ENCODE results near the gene C17orf67.

C17orf67 gene

DNA sequence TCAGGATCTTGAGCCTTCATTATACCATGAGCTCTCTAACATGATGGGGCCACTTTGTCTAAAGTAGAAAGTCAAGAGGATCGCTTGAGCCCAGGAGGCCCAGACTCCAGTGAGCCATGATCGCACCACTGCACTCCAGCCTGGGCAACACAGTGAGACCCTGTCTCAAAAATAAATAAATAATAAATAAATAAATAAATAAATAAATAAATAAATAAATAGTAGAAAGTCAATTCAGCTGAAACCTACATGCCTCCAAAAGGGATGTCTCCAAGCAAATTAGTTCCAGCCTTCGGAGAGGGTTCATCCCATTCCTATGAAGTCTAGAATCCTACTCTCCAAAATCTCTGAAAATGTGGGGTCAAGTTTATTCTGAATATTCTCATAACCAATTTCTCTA, 26.0 kb downstream of the C17orf67 start:
- DNase-seq, result no peak

DNA sequence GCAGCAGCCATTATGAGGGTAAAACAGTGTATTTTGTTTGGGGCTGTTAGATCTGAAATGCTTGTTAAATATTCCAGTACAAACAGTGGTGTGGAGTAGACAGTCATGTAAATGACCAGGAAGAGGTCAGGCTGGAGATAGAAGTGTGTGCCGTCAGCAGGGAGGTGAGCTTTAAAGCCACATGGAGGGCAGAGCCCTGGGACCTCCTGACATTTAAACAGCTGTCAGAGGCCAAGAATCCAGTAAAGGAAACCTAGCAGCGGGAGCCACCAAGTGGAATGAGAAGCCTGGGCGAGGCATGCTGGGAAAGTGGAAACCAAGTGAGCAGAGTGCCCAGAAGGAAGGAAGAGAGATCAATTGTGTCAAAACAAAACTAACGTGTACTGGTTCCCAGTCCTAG, 26.8 kb downstream of the C17orf67 start:
- no peak for DNase-seq

DNA sequence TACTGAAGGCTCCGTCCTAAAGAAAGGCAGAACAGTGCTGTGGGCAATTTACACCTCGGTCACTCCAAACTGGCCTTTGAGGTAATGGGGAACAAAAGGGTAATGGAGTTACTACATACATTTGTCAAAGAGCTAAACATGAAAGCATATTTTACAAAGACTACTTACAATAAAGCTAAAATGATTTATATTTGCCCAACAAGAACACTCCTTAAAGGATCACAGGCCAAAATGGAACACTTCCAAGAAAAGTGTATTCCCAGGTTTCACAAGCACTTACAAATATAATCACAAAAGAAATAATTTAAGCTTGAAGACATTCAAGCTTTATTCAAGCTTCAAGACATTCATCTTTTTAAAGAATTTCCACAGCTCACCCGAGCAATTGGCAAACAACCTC, 29.3 kb downstream of the C17orf67 start:
- DNase-seq, result no peak

DNA sequence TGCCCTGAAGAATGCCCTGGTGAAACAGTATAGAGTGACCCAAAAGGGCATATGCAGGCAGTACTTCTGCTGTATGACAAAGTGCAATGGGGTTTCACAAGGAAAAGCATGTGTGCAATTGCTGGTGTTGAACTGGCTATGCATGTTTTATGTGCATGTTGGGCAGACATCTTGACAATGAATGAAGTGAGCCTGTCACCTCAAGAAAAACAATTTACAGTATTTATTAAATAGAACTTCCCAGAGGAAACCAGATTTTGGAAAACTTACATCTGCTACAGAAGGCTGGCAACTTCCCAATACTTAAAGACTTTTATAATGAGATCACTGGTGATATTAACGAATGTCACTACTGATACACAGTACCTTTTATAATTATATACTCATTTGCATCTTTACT, 30.6 kb downstream of the C17orf67 start:
- DNase-seq, result no peak

DNA sequence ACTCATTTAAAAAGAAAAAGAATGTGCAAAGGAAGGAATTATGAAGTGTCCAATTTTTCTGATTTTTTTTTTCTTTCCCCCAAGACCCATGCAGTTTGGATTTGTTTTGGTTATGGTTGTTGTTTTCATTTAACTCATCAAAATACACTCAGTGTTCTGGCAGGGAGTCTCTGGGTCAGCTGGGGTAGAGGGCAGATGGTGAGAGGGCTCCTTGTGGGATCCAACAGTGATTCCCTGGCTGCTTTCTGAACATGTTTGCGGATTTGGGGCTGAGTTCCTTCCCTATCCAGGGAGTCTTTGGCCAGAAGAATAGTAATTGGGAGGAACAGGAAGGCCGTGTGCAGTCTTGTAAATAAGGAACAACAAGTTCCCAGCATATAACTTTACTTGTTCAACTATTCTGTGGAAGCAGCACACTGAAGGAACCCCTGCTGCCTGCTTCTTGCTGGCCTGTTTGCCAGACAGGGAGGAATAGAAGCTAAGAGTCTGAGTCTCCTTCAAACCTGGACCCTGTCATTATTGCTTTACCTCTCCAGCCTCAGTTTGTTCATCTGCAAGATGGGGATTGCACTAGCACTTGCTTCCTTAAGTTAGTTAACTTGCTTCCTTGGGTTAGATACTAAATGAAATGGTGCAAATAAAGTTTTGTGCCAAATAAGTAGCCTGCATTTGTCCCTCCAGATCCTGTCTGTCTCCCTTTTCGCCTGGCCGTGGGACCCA, 32.1 kb downstream of the C17orf67 start:
- DNase-seq, result no peak

DNA sequence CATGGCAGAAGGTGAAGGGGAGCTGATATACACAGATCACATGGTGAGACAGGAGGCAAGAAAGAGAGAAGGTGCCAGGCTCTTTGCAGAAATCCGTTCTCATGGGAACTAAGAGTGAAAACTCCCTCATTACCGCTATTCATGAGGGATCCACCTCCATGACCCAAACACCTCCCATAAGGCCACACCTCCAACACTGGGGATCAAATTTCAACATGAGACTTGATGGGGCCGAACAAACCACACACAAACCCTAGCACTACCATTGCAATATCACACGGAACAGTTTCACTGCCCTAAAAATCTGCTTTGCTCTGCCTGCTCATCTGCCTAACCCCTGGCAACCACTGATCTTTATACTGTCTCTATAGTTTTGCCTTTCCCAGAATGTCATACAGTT, 34.8 kb downstream of the C17orf67 start:
- peak; percentile 14 for DNase-seq

DNA sequence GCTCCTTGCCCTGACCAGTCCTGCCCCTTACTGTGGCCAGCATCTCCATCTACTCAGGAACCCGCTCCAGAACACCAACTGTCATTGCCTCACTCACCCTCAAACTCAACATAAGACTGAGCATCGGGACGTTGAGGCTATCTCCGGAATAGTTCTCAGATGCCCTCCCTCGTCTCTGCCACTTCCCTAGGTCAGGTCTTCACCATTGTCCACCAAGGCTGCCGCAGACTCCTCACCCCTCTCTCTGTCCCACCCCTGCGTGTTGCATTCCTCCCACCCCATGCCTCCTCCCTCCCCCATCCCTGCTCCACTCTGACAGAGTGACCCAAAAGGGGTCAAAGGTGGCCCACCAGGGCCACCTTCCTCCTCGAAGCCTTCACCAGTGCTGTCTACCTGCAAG, 37.2 kb downstream of the C17orf67 start:
- no peak for DNase-seq

DNA sequence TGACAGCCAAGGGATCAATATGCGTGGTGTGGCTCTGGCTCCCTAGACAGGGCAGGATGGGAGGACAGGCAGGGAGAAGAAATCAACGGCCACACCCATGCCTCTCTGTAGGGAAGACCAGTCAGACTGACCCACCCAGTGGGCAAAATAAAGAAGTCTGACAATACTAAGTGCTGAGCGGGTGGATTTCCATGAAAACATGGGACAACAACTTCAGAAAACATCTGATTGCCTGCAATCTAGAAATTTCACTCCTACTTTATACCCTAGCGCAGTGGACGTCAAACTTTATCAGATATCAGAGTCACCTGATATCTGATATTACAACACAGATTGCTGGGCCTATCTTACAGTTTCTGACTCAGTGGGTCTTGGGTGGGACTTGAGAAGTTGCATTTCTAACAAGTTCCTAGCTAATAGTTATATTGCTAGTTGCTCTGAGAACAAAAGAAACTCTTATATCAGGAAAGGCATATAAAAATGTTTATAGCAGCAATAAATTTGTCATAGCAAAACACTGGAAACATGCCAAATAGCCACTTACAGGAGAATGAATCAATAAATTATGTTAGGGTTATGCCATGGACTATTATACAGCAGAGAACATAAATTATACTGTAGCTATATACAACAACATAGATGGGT, 38.4 kb downstream of the C17orf67 start:
- no peak for DNase-seq

DNA sequence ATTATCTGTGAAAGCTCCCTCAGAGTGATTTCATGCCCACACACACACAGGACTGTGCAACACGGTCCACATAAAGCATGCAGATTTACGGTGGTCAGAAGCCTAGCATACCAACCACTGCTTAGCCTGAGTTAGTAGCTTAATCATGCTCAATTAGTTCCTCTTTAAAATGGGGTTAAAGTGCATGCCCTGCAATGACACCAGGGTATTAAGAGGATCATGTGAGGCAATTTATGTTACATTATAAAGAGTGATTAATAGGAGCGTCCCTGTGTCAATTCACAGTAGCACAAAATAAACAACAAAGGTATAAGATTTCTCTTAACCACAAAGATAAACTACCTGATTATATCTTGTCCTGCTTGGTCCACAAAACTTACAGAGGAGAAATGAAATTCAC, 39.8 kb downstream of the C17orf67 start:
- no peak for DNase-seq

DNA sequence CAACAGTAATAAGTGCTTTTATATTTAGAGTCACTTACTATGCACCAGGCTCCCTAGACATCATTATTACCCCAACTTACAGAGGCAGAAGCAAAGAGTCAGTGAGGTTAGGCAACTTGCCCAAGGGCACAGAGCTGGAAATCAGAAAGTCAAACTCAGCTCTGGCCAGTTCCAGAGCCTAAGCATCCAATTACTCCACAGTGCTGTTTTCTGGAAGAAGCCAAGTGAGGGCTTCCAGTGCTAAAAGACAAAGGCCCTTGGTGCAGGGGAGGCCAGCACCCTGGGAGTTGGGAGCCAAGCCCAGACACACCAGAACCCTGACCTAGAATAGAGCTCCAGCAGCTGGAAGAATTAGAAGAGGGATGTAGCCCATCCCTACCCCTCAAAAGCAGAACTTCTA, 40.2 kb downstream of the C17orf67 start:
- DNase-seq, result no peak

DNA sequence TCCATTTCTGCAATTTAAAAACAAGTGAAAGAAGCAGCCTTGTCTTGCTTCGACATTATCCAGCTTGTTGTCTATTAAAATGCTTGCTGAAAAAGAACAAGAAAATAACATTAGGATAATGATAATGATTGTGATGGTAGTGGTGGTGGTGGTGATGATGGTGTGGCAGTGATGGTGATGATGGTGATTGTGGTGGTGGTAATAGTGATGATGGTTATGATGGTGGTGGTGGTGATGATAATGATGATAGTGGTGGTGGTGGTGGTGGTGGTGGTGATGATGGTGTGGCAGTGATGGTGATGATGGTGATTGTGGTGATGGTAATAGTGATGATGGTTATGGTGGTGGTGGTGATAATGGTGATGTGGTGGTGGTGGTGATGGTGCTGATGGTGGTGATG, 41.5 kb downstream of the C17orf67 start:
- DNase-seq, result no peak

DNA sequence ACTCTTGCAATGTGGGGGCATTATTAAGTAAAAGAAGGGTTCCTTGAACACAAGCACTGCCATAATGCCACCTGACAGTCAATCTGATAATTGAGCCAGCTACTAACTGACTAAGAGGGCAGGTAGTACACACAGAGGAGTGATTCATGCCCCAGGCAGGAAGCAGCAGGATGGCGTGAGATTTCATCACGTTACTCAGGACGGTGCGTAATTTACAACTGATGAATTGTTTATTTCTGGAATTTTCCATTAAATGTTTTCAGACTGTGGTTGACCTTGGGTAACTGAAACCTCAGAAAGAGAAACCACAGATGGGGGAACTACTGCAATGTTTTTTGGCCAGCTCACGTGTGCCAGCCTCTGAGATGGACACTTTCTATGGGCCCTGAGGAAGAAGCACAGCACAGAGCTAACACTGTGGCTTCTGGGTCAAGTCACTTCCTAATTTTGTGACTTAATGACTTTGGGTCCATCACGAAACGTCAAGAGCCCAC, 46.7 kb downstream of the C17orf67 start:
- DNase-seq, result peak; percentile 89

DNA sequence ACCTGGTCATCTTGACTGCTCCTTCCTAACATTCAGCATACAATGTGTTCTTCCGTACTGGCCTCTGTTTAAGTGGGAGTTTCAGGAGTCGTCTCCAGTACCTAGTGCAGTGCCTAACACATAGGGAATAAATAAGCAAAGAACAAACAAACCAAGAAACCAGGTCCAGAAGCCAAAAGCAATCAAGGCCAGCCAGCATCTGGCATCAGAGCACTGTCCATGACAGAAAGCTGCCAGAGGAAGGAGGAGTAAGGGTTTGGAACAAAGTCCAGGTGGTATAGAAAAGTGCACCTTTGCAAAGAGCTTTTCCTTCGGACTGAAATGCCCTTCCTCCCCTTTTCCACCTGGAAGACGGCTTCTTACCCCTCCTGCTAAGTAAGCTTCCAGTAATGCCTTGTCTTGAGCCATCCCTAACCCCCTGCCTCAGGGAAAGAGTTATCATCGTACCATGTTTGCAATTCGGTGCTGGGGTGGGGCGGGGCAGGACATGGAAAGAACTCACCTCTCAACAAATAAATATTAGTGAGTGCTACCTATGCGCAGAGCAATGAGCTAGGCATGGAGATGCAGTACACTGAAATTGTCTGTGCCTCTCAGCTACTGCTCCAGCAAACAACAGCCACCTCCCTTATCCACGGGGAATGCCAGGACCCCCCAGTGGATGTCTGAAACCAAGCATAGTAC, 47.6 kb downstream of the C17orf67 start:
- no peak for DNase-seq

DNA sequence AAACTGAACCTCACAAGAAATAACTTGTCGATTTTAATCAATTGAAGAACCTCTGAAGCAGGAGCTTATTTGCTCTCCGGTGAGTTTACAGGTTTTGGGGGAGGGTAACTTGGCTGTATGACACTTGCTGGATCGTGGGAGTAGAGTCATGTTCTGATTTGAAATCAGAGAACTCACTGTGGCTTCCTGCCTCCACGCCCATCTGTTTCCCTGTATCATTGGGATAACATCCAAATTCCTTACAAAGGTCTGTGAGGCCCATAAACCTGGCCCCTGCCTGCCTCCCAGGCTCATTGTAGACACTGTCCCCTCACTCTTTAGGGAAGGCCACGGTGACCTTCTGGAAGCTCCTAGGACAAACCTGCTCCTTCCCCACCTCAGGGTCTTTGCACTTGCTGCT, 48.3 kb downstream of the C17orf67 start:
- peak; percentile 24 for DNase-seq

DNA sequence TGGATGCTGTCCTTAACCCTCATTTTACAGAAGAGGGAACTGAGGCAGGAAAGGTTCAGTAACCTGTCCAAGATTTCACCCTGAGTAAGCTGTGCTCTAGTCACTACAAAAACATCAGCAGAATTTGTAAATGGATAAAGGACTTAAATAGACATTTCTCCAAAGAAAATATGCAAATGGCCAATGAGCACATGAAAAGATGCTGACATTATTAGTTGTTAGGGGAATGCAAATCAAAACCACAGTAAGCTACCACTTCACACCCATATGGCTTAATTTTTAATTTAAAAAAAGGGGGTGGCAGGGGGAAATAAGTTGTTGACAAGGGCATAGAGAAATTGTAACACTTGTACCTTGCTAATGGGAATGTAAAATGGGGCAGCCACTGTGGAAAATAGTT, 51.4 kb downstream of the C17orf67 start:
- no peak for DNase-seq

DNA sequence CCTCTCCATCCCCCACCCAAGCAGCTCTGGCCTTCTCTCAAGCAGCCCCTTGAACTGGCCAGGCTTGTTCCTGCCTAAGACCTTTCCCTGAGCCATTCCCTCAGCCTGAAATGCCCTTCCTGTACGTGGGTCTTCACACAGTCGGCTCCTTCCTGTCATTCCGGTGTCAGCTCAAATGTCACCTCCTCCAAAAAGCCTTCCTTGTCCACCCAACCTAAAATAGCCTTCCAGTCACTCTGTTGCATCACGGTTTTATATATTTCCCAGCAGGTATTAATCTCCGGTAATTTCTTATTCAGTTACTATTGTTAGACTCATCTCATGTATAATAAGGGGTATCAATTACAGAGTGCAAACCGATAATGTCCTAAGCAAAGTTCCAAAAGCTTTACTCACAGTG, 51.8 kb downstream of the C17orf67 start:
- DNase-seq, result no peak

DNA sequence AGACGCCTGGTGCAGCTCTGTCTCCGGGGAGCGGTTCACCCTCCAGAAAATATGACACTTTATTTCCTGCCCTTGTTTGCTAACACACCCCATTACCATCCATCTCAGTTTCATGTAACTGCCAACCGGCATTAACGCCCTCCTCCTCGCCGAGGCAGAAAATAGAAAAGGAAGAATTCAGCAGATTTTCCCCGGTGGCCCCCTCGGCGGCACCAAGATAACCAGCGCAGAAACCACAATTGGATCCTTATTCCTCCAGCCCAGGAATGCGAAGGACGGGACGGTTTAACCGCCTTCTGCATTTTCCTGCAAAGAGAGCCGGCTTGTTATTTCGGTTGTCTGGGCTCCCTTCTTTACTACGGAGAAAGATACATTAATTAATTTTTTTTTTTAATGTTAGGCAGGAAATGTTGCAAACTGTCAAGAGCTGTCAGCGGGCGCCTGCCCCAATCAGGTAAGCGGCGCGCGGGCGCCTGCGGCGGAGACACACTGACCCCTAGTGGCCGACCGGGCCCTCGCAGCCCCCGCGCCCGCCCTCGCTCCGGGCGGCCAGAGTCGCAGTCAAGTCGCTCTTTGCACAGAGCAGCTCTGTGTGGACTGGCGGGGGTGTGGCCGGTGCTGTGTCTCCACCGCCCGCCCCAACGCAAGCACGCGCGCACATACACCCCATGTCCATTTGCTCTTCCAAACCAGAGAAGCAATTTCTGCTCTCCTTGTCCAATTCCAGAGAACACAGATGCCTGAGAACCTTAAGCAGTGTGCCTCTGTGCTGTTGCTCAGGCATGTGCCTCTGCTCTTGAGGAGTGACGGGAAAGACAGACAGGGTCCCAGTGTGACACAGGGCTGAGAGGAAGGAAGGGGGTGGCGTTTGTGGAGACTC, 53.6 kb downstream of the C17orf67 start:
- peak; percentile 62 for DNase-seq

DNA sequence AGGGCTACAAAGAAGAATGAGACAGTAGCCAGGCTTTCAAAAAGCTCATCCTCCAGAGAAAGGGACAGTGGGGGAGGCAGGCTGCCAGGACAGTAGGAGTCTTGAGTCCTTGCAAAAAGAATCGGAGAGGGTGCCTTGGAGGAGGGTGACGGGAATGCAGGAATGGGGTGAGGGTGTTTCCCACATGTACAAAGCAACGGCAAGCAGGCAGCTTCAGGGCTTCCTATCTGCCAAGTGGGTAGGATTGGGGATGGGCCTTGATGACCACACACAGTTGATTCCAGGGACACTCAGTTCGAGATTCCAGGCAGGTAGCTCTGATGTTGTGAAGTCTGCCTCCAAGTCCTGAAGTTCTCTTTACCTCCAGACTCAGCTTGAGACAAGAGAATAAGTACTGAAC, 54.4 kb downstream of the C17orf67 start:
- DNase-seq, result no peak

DNA sequence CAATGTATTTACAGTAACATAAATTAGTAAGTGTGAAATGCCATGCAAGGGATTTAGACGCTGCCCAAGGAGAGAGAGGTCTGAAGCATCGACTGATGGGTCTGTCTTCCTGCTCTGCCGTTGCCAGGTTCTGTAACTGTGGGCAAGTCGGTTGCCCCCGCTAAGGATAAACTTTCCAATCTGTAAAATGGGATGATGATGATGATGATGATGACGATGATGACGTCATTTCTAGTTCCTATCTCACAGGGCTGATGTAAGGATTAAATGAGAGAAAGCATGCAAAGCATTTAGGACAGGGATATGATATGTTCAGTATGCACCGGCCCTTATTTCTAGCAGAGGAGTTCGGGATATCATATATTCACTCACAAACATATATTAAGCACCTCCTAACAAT, 54.8 kb downstream of the C17orf67 start:
- no peak for DNase-seq

DNA sequence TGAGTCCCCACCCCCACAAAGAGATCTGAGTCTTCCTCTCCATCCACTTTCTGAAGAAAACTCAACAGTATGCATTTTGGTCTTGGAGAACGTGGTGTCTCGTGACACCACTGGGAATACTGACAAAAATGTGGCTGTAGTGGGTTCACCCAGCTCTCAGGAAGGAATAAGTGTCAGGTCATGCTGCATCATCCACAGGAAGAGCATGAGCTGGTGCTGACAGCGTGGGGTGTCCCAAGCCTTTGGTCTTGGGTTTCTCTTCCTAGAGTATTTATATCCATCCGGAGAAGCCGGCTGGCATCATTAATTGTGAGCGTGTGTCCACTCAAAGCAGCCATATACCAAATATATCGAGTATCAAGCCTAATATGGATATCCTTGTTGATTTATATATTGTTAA, 55.9 kb downstream of the C17orf67 start:
- peak; percentile 33 for DNase-seq

DNA sequence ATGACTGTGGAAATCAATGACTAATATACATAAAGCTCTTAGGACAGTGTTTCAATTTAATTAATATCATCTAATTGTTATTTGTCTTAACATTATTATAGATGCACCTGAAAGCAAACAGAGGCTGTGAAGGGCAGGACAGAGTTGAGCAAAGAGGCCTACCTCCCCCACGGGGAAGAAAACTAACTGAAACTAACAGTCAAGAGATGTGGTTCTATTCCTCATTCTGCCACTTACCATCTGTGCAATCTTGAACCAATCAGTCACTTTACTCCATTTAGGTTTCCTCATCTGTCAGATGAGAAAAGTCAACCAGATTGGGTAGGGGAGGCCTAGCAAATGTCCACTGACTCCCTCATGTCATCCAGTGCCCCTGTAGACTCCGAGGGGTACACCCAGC, 59.1 kb downstream of the C17orf67 start:
- DNase-seq, result no peak

DNA sequence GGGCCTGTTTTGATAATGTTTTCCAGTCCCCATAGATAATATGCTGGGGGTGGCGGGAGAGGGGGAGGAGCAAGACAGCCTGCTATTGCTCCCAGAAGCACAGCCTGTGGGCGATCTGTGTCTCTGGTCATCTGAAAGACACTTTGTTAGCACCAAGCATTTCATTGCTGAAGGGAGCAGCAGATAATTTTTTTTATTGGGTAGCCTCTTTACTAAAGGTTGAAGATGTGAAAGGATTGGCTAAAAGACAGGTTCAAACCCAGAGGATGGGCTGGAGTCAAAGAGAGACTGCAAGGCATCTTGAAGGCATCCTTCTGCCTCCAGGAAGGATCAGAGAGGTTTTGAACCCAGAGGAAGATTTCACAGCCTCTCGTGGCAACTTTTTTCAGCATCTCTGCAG, 60.6 kb downstream of the C17orf67 start:
- no peak for DNase-seq

DNA sequence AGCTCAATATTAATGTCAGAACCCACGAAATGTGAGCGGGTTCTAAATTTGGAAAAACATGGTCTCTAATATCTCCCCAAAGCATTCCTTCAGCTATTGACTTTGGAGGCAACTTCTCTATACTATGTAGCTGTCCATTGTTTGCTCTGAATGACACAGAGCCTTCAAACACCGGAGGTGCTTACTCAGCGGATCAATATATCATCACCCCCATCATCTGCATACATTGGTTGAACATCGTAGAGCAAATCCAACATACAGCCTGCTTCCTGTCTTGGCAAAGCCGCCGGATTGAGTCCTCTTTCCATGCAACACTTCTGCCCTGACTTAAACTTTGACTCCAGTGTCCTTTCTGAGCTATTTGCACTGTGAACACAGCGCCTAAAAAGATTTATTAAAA, 61.3 kb downstream of the C17orf67 start:
- DNase-seq, result no peak

All from fibroblast of skin of abdomen (primary cell).